Measurements from ENCODE around the gene TMED3. TPM values are rescaled to one million over a fixed set of nuclear protein-coding genes. Genes with fewer than 3 reads are reported as not detected.

TMED3 gene
- total and polyA plus RNA-seq, 4 experiments from 2014 or later: 20.2 to 81.0 (median 36.3) TPM

Other genes with a start within 250 kb of the TMED3 start
- gene RASGRF1, start 220.3 kb upstream of the TMED3 start, total RNA-seq: not detected
- gene RASGRF1, start 220.3 kb upstream of the TMED3 start, polyA plus RNA-seq: not detected
- not detected for gene ANKRD34C, start 28.4 kb upstream of the TMED3 start, total RNA-seq
- not detected for gene ANKRD34C, start 28.4 kb upstream of the TMED3 start, polyA plus RNA-seq
- gene MINAR1, start 121.2 kb downstream of the TMED3 start, total RNA-seq: under 1 TPM; 0.30 to 0.32 TPM
- under 1 TPM in 1 of 2 donors, not detected in 1; 0.07 TPM for gene MINAR1, start 121.2 kb downstream of the TMED3 start, polyA plus RNA-seq